HG02763 (cell line): ENCODE data around the gene DRC7.
"Not testable (repeated sequence)": the region's sequence is repeated elsewhere in the genome, so short reads cannot be mapped to it uniquely, and the experiment has no call there.

ENCODE experiments used
- ATAC-seq: cut with Tn5 transposase; IDR thresholded peaks from one replicate; pipeline ENCODE4 v1.9.1; 2021; ENCODE audit warnings: mild to moderate bottlenecking, moderate library complexity; ENCODE audit not compliant: unreplicated experiment

The DRC7 gene

DNA sequence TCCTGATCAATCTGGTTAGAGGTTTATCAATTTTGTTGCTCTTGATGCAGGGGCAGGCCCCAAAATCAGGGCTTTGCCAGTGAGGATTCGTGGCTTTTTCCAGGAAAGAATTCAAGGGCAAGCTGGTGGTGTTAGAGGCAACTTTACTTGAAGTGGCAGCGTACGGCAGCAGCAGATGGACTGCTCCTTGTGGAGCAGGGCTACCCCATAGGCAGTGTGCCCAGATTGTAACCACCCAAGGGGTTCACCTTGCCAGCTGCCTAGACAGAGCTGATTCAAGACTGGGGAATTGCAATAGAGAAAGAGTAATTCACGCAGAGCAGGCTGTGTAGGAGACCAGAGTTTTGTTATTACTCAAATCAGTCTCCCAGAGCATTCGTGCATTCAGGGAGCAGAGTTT is 16.7 kb downstream of the DRC7 start:
- no peak for ATAC-seq

DNA sequence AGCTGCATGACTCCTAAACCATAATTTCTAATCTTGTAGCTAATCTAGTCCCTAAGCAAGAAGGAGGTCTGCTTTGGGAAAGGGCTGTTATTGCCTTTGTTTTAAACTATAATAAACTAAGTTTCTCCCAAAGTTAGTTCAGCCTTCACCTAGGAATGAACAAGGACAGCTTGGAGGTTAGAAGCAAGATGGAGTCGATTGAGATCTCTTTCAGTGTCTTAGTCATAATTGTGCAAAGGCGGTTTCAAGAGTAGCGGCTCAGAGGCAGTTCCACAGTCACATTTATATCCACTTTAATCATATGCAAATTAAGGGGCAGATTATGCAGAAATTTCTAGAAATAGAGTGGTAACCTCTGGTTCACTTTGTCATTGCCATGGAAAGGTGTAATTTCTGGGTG is 17.4 kb downstream of the DRC7 start:
- ATAC-seq = no peak

DNA sequence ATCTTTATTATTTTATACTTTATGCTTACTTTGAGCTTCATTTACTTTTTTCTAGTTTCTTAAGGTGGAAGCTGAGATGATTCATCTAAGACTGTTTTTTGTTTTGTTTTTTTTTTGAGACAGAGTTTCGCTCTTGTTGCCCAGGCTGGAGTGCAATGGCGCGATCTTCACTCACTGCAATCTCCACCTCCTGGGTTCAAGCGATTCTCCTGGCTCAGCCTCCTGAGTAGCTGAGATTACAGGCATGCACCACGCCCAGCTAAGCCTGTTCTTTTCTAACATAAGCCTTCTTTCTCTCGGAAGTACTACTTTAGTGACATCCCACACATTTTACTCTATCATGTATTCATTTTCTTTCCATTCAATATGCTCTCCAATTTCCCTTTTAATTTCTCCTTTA is 18.0 kb downstream of the DRC7 start:
- ATAC-seq = not testable (repeated sequence)

GRCh38 chr16:57713596-57713995 is 19.0 kb downstream of the DRC7 start:
- no peak for ATAC-seq

DNA sequence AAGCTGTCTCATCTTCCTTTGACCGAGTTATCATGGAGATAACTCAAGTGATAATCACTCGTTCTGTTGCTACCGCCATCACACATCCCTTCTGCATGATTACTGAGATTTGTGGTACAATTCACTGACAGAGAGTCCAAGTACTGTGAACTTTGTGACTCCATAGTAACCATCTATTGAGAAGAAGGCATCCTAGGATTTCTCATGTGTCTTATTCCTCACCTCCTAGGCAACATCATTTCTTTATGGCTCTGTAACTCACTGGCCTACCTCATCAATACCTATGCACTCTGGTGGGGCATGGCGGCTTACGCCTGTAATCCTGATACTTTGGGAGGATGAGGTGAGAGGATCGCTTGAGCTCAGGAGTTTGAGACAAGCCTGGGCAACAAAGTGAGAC is 19.4 kb downstream of the DRC7 start:
- ATAC-seq = no peak

DNA sequence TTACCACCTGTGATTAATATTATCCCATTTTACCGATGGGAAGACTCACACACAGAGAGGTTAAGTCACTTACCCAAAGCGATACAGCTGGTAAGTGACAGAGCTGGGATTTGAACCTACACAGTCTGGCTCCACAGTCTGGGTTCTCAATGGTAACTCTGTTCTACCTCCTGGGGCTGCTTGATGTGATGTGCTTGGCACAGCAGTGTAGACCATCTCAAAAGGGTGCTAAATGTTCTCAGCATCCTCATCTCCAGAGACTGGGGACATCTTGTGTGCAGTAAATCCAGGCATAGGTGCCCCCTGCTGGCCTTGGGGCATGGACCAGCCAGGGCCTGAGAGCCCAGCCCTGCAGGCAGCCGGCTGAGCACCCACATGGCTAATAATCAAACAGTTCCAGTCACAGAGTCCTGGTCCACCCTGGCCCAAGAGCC is 25.6 kb downstream of the DRC7 start:
- no peak for ATAC-seq

GRCh38 chr16:57721356-57722209 is 27.0 kb downstream of the DRC7 start:
- ATAC-seq = no peak

- no peak for ATAC-seq
Observed at GRCh38 chr16:57722210-57722499, 27.5 kb downstream of the DRC7 start.

- ATAC-seq = no peak
Observed at GRCh38 chr16:57722651-57723050, 28.0 kb downstream of the DRC7 start.

DNA sequence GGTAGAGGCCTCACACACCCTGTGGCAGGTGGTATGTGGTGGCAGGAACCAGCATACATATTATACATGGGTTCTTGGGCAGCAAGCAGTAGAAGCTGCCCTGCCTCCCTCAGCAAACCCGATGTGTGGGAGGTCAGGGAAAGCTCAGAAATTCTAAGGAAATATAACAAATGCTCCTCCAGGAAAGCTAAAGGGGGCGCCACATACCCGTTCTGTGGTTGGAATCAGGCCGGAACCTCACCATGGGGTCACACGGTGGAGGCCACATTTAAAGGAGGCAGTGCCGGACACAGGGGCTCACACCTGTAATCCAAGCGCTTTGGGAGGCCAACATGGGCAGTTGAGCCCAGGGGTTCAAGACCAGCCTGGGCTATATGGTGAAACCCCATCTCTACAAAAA is 28.6 kb downstream of the DRC7 start:
- ATAC-seq = no peak

- no peak for ATAC-seq
Observed at GRCh38 chr16:57724531-57724930, 29.9 kb downstream of the DRC7 start.

GRCh38 chr16:57725151-57725550 is 30.5 kb downstream of the DRC7 start:
- ATAC-seq = no peak

DNA sequence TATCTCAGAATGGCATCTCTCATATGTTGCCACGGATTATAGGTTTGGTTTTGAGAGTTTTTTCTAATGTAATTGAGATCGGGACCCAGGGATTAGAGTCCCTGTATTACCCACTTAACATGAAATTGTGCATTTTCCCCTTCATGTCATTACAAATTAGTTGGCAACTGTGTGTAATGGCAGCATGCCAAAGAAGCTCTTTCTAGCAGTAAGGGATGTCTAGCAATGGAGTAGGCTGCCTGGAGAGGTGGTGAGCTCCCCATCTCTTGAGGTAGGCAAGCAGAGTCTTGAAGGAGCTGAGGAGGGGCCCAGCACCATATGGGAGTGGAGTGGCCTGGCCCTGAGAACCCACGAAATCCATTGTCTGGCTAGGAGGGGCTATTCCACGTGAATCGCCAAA is 30.9 kb downstream of the DRC7 start:
- no peak for ATAC-seq

DNA sequence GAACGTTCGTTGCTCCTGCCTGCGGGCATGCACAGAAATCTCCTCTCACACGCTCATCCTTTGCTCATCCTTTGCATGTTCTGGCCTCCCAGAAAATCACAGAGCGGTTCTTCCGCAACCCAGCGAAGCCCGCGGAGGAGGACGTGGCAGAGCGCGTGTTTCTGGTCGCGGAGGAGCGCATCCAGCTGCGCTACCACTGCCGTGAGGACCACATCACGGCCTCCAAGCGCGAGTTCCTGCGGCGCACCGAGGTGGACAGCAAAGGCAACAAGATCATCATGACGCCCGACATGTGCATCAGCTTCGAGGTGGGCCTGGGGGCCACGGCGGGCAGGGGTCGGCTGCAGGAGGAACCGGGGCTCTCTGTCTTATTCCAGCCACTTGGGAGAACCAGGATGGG is 31.4 kb downstream of the DRC7 start:
- ATAC-seq = no peak

- ATAC-seq = no peak
Observed at GRCh38 chr16:57726433-57726947, 31.9 kb downstream of the DRC7 start.

DNA sequence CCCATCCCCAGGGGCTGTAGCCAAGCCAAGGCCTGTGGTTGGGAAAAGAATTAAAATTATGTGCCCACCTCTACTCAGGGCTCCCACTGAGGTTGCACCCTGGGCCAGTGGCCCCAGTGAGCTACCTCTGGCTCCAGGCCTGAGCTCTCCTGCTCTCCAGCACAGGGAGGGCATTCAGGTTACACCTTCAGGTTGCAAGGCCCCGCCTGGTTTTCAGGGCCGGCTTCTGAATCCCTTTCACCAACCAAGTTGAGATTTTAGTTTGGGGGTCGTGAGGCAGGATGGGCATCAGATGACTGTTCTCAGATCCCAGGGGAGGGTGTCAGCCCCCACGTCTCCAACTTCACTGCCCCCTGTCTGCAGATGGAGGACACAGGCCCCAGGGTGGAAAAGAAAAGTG is 33.0 kb downstream of the DRC7 start:
- ATAC-seq = no peak

DNA sequence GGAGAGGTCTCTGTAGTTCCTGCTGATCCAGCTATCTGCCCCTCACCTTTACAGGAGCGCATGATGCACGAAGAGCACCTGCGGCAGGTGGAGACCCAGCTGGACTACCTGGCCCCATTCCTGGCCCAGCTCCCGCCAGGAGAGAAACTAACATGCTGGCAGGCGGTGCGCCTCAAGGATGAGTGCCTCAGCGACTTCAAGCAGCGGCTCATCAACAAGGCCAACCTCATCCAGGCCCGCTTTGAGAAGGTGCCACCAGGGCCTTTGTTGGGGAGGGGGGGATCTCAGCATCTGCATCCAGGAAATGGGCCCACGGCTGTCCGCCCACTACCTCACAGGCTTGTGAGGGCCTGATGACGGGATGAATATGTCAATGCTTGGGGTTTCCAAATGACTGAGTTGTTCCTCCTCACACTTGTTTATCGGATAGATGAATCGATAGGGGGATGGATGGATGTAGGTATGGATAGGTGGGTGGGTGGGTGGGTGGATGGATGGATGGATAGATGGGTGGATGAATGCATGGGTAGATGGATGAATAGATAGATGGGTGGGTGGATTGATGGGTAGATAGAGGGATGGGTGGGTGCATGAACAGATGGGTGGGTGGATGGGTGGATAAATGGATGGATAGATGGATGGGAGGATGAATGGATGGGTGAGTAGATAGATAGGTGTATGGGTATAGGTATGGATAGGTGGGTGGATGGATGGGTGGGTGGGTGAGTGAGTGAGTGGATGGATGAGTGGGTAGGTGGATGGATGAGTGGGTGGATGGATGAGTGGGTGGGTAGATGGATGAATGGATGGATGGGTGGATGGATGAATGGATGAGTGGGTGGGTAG is 34.0 kb downstream of the DRC7 start:
- ATAC-seq = no peak

- ATAC-seq = no peak
Observed at GRCh38 chr16:57729182-57729484, 34.5 kb downstream of the DRC7 start.

DNA sequence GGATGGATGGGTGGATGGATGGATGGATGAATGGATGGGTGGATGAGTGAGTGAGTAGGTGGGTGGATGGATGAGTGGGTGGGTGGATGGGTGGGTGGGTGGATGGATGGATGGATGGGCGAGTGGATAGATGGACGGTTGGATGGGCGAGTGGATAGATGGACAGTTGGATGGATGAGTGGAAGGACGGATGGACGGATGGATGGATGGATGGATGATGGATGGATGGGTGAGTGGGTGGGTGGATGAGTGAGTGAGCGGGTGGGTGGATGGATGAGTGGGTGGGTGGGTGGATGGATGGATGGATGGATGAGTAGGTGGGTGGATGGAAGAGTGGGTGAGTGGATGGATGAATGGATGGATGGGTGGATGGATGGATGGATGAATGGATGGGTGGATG is 35.2 kb downstream of the DRC7 start:
- ATAC-seq = not testable (repeated sequence)

DNA sequence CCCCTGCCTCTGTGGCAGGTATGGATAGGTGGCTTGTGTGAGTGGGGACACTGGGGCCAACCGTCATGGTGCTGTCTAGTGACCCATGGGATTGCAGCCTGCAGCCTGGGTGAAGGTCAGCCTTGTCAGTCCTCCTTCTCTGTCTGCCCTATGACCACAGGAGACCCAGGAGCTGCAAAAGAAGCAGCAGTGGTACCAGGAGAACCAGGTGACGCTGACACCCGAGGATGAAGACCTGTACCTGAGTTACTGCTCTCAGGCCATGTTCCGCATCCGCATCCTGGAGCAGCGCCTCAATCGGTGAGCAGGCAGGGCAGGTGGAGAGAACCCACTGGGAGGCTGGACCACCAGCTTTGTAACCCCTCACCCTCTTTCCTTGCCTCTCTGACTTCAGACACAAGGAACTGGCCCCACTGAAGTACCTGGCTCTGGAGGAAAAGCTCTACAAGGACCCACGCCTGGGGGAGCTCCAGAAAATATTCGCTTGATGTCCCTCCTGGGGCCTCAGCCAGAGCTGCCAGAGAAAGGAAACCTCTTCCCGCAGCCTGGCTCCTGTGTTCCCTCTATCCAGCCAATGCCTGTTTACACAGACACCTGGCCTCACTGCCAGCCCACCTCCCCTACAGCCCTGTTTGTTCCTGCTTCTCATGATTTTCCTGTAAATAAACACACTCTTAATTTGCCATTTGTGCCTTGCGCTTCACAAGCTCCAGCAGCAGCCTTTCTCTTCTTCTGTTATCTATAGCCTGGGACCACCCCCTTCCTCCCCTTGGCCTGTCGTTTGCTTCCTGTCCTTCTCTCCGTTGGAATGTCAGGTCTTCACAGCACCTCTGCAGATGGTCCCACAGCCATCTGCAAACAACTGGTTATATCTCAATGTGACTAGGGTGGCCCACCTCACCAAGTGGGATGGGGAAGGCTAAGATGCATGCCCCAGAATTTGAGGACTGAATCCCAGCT is 36.4 kb downstream of the DRC7 start:
- ATAC-seq = no peak

DNA sequence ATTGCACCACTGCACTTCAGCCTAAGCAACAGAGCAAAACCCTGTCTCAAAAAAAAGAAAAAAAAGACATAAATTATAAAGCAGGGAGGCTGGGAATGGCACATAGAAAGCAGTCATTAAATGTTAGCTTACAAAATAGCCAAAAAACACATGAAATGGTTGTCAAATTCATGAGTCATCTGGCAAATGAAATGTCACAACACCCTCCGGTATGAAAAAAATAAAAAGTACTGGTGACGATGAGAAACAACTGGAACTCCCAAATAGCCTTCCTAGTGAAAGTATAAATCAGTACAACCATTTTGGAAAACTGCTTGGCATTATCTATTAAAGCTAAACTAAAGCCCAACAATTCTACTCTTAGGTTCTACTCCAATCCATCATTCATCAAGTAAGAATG is 37.4 kb downstream of the DRC7 start:
- ATAC-seq = no peak
